Stimulated activated CD4-positive, alpha-beta T cell treated with anti-CD3 and anti-CD28 coated beads, Interleukin-2, amount 100 ng/mL, for 24 hours (primary cell): ENCODE measurements around the gene RPS28.
"Not testable (repeated sequence)": the region's sequence is repeated elsewhere in the genome, so short reads cannot be mapped to it uniquely, and the experiment has no call there.

Source experiments
- DNase-seq, 2 donors: peaks; one replicate each; pipeline ENCODE4 v3.0.0-alpha.2; 2020

Gene RPS28

DNA sequence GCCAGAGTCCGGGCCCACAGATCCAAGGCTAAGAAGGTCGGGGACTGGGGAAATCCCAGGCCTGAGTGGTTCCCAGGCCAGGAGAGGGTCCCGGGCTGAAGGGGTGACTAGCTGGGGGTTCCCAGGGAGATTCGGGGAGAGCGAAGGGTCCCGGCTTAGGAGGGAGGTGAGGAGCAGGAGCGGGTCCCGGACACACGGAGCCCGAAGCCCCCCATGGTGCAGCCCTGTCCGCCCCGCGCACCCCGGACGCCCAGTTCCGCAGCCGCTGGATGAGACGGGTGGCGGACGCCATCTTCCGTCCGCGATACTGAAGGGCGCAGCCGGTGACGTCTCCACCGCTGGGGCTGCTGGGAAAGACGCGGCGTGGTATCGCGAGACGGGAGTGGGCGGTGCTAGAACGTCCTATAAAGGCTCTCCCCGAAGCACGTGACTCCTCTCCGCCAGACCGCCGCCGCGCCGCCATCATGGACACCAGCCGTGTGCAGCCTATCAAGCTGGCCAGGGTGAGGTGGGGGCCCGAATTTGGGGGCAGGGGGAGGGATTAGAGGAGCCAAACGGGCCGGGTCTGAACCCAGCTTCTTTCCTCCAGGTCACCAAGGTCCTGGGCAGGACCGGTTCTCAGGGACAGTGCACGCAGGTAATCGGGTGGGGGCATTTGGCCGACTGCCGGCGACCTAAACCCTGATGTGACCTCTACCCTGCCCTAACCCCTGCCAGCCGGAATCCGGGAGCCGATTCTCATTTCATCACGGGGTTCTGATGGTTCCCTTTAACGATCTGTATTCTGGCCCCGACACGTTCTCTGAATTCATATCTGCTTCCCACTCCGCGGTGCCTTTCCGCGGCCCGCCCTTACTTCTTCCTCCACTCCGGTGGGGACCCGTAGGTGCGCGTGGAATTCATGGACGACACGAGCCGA is at the start of gene RPS28, which contains the start of gene NDUFA7:
TSS of gene RPS28 (plus strand) at position 430 of the 919 bp plus-strand sequence. CDS start at position 465, 35 bp downstream.
TSS of gene NDUFA7 (minus strand) at position 309 of the 919 bp plus-strand sequence. CDS start at position 292, 17 bp downstream.
- peak; percentile 97 for DNase-seq

GRCh38 chr19:8276508-8276907 is 44.8 kb upstream of the RPS28 start:
- DNase-seq: not testable (repeated sequence)

DNA sequence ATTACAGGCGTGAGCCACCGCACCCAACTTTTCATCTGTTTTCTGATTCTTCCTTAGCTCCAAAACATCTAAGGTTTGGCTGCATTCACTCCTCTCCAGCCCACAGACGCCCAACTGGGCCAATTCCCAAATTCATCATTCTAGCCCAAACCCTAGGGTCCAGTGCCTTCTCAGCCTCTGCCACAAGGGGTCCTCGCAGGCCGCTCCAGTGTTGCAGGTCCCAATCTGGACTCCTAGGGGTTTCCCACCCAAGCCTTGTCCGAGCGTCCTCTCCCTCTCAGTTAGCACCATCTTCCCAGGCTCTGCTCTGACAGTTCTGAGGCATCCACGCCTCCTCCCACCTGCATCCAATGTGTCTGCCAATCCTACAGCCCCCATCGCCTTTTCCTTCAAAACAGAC is 30.0 kb upstream of the RPS28 start:
- DNase-seq: not testable (repeated sequence)

DNA sequence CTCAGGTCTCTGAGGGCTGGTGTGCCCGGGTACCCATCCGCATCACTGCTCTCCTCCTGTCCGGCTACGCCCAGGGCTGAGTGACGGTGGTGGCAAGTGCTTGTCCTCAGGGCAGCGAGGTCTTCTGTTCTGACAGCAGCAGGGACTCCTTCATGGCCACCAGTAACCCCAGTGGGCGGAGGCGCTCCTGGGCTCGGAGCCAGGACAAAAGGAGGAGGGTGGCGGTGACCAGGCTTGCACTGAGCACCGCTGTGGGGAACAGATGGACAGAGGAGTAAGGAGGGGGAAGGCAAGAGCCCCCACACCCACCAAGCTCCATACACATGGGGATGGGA is 19.0 kb upstream of the RPS28 start:
- DNase-seq: no peak

- peak in 1 of 2 donors; percentile 13 for DNase-seq
Observed at GRCh38 chr19:8302734-8303133, 18.6 kb upstream of the RPS28 start.

- peak; percentile 38 to 57 for DNase-seq
Observed at GRCh38 chr19:8304841-8305621, 16.3 kb upstream of the RPS28 start.

GRCh38 chr19:8305798-8306197 is 15.5 kb upstream of the RPS28 start:
- DNase-seq: no peak

DNA sequence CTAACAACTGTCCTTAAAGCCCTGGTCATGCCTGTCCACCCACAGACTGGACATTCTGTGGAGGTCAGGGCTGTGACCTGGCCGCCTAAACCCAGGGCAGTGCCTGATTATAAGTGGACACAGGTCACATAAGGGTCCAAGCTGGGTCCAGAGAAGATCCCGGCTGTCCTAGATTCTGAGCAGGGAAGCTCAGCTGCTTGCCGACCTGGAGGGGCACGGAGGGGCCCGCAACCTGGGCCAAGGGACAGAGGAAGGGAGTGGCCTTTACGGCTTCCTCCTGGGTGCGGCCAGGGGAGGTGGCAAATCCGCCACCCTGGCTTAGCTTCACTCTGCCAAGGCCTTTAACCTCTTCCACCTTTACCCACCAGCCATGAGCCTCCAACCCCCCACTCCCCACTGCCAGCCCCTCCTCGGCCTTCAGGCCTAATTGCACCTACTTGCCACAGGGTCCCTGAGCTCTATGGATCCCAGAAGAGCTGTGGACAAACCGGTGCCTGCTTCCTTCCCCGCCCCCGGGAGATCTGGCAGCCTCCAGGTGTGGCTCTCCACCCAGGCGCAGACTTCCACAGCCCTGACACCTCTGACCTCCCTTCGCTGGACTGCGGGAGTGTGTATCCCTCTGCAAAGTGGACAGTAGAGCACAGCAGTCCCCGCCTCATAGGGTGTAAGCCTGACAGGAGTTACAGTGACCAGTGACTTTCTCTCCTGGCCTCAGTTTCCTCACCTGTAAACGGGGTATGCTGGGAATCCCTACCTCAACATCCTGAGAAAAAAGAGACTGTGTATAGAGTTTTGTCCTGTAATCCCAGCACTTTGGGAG is 14.9 kb upstream of the RPS28 start:
- DNase-seq: peak in 1 of 2 donors; percentile 16

- peak in 1 of 2 donors; percentile 24 for DNase-seq
Observed at GRCh38 chr19:8307400-8307964, 13.8 kb upstream of the RPS28 start.

GRCh38 chr19:8307965-8308866 is 13.1 kb upstream of the RPS28 start, which contains the start of gene CD320:
TSS of gene CD320 (minus strand) at chr19:8308358. CDS start at chr19:8308290, 68 bp downstream.
- DNase-seq: peak; percentile 90

- DNase-seq: peak in 1 of 2 donors; percentile 14
Observed at GRCh38 chr19:8308891-8309291, 12.4 kb upstream of the RPS28 start.

DNA sequence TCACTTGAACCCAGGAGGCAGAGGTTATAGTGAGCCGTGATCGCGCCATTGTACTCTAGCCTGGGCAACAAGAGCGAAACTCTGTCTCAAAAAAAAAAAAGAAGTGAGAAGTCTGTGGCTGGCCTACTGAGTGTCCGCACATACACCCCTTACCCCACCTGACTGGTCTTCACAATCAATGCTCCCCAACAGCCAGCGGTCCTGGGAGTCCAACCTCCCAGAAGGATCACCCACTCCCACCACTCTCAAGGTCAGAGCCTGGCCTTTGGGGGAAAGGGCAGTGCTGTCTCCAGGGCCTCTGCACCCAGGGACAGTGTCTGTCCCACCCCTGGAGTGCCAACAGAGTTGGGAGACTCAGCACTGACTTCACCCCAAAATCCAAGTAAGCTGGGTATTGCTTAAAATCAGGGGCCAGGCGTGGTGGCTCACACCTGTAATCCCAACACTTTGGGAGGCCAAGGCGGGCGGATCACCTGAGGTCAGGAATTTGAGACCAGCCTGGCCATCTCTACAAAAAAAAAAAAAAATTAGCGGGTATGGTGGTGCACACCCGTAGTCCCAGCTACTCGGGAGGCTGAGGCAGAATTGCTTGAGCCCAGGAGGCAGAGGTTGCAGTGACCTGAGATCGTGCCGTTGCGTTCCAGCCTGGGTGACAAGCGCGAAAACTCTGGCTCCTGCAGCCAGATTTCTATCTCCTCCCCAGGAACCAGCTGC is 10.8 kb upstream of the RPS28 start:
- DNase-seq: peak in 1 of 2 donors; percentile 13

- peak in 1 of 2 donors; percentile 13 for DNase-seq
Observed at GRCh38 chr19:8311461-8312260, 9.6 kb upstream of the RPS28 start.

- DNase-seq: not testable (repeated sequence)
Observed at GRCh38 chr19:8314981-8315640, 6.2 kb upstream of the RPS28 start.

DNA sequence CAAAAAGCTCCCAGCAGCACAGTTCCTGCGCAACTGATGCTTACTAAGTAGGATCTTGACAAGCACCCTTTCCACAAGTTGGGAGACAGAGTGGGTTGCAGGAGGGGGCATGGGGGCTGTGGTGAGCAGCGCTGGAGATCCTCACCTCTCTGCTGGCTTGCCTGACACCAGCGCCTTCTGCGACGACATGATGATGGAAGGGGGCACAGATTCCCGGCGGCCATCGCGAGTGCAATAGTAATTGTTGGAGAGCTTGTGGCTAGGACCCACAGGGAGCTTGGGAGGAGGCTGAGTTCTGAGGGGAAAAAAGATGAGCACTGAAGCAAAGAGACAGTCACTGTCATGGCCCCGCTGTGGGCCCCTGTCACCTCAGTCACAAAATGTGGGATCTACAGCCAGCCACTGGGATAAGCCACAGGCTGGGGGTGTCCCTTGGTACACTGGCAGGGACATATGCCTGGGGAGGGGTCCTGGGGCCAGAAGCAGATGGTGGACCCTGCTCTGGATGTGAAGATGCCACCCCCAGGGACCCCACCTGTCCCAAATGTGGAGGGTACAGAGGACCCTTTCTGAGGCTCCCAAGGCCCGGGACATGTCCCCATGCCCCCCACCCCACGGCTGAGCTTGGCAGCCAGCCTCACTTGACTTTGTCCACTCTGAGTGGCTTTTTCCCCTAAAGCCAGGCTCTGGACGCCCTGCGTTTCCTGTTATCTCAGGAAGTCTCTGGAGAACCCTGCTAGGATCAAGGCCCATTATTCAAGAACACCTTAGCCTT is 4.8 kb upstream of the RPS28 start:
- DNase-seq: no peak

- not testable (repeated sequence) for DNase-seq
Observed at GRCh38 chr19:8318835-8319234, 2.5 kb upstream of the RPS28 start.

DNA sequence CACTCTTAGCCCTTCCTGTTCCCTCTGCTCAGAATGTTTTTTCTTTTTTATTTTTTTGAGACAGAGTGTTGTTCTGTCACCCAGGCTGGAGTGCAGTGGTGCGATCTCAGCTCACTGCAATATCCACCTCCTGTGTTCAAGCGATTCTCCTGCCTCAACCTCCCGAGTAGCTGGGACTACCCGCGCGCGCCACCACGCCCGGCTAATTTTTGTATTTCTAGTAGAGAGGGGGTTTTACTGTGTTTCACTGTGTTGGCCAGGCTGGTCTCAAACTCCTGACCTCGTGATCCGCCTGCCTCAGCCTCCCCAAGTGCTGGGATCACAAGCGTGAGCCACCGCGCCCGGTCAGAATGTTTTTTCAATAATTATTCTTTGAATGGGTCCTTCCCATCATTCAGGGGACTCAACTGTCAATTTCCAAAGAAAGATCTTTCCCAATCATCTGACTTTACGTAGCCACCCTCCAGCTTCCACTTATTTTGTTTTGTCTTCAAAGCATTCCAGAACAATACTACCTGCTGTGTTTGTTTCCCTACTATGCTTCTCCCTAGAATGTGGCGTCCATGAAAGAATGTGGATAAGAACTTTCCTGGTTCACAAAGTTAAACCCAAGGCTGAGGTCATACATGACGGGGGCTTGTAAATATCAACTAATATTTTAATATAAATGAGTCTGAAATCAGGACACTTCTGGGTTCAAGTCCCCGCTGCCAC is 1.3 kb upstream of the RPS28 start:
- DNase-seq: no peak
